ENCODE results near the gene ITGAD.

- no peak for TF ChIP-seq RFX5 (IDR thresholded peaks at IDR 0.05)
- TF ChIP-seq POLR2A (IDR thresholded peaks at IDR 0.05; ENCODE audit: low read length): no peak
- TF ChIP-seq RNF2 (IDR thresholded peaks at IDR 0.05; ENCODE audit: borderline replicate concordance, low read depth): no peak
- no peak for TF ChIP-seq SMC3 (IDR thresholded peaks at IDR 0.05)
- TF ChIP-seq CTCF (IDR thresholded peaks at IDR 0.05): no peak
Measured at GRCh38 chr16:31409433-31409832, 16.3 kb downstream of the ITGAD start.
